B cell (primary cell): ENCODE results near the gene PKP1. TPM values are rescaled to one million over a fixed set of nuclear protein-coding genes. Genes with fewer than 3 reads are reported as not detected.

Experiments used
- ATAC-seq: fragments of 200-7000 bp; cut with Tn5 transposase; one replicate; pipeline ENCODE4 v1.10.0; 2021; ENCODE audit warnings: low read depth, mild to moderate bottlenecking, moderate number of reproducible peaks, moderate library complexity
- CTCF ChIA-PET: fragments of 350-600 bp; sonication (Branson Sonifier 250); formaldehyde crosslinking; loops from one replicate; lab custom pipeline; 2021; ENCODE audit warnings: antibody characterized with exemption, inconsistent platforms; lab: Charles Lee
- POLR2A ChIA-PET: fragments of 350-600 bp; sonication (Branson Sonifier 250); formaldehyde crosslinking; loops from one replicate; lab custom pipeline; 2021; ENCODE audit warnings: antibody characterized with exemption; lab: Charles Lee
- DNase-seq: peaks from one replicate; pipeline ENCODE4 v3.0.0; 2013
- H2AFZ ChIP-seq: 2 replicates; pipeline ENCODE4 v1.6.1; 2012; ENCODE audit warnings: mild to moderate bottlenecking, low read depth, low read length; ENCODE audit not compliant: insufficient read depth, poor library complexity, severe bottlenecking
- H3K27ac ChIP-seq, 2 donors: 1 replicate in 1 of 2; 2 replicates in 1 of 2; pipeline ENCODE4 v1.5.1; 2012 to 2013; ENCODE audit warnings: low read length in 2 of 2, mild to moderate bottlenecking in 2 of 2, moderate library complexity in 1 of 2
- H3K27me3 ChIP-seq, 4 experiments: fragments of 200-600 bp in 1 of 4; sonication (generic) in 1 of 4; replicated peaks in 1 of 4; 1 replicate in 2 of 4; 2 replicates in 2 of 4; pipeline versions ENCODE4 v1.6.1 to v1.7.0; 2013 to 2016; ENCODE audit warnings: low read length in 3 of 4, mild to moderate bottlenecking in 2 of 4, mixed read lengths in 1 of 4, moderate library complexity in 1 of 4; ENCODE audit not compliant: insufficient read depth in 4 of 4, control insufficient read depth in 3 of 4; ENCODE audit errors: control extremely low read depth in 1 of 4
- H3K36me3 ChIP-seq, 2 experiments: replicated peaks in 1 of 2; 1 replicate in 1 of 2; 2 replicates in 1 of 2; pipeline versions ENCODE4 v1.6.1 to v1.7.1; 2013; ENCODE audit warnings: low read length in 1 of 2; ENCODE audit not compliant: insufficient read depth in 2 of 2, control insufficient read depth in 1 of 2; ENCODE audit errors: control extremely low read depth in 1 of 2, extremely low read depth in 1 of 2
- H3K4me1 ChIP-seq, 2 donors: fragments of 200-600 bp in 1 of 2; sonication (generic) in 1 of 2; 1 replicate in 1 of 2; 2 replicates in 1 of 2; pipeline versions ENCODE4 v1.5.1 to v1.6.1; 2013 to 2017; ENCODE audit warnings: low read length in 2 of 2; ENCODE audit not compliant: control insufficient read depth in 2 of 2, insufficient read depth in 2 of 2
- H3K4me2 ChIP-seq: replicated peaks from 2 replicates; pipeline ENCODE3; 2012; ENCODE audit warnings: mild to moderate bottlenecking, low read depth, low read length; ENCODE audit not compliant: poor library complexity, severe bottlenecking
- H3K4me3 ChIP-seq, 5 experiments: fragments of 200-600 bp in 1 of 5; sonication (generic) in 1 of 5; 1 replicate in 3 of 5; 2 replicates in 2 of 5; pipeline versions ENCODE4 v1.5.1 to v1.7.0; 2011 to 2016; ENCODE audit warnings: low read length in 4 of 5, mild to moderate bottlenecking in 4 of 5, low read depth in 2 of 5, control low read depth in 1 of 5, moderate library complexity in 1 of 5; ENCODE audit not compliant: insufficient read depth in 1 of 5; ENCODE audit errors: control extremely low read depth in 1 of 5, extremely low read depth in 1 of 5
- H3K79me2 ChIP-seq: fragments of 200-600 bp; sonication (generic); one replicate; pipeline ENCODE4 v1.6.0; 2016; ENCODE audit warnings: low read length; ENCODE audit not compliant: control insufficient read depth, insufficient read depth
- H3K9ac ChIP-seq: fragments of 200-600 bp; sonication (generic); 2 replicates; pipeline ENCODE4 v1.6.1; 2017; ENCODE audit warnings: mild to moderate bottlenecking, low read length, moderate library complexity
- H3K9me3 ChIP-seq, 3 donors: one replicate each; pipeline versions ENCODE4 v1.6.1 to v1.7.1; 2013; ENCODE audit warnings: low read length in 2 of 3; ENCODE audit not compliant: control insufficient read depth in 2 of 3, insufficient read depth in 1 of 3; ENCODE audit errors: control extremely low read depth in 1 of 3
- H4K20me1 ChIP-seq: 2 replicates; pipeline ENCODE4 v1.6.0; 2012; ENCODE audit warnings: mild to moderate bottlenecking, low read length; ENCODE audit not compliant: insufficient read depth, control insufficient read depth, poor library complexity, severe bottlenecking
- H3K27ac Mint-ChIP-seq: one replicate; pipeline ENCODE4 v1.8.0; 2021; ENCODE audit warnings: mixed read lengths
- H3K27me3 Mint-ChIP-seq: one replicate; pipeline ENCODE4 v1.8.0; 2021; ENCODE audit warnings: mixed read lengths
- H3K4me1 Mint-ChIP-seq: one replicate; pipeline ENCODE4 v1.8.0; 2021; ENCODE audit warnings: mixed read lengths
- H3K4me3 Mint-ChIP-seq: one replicate; pipeline ENCODE4 v1.8.0; 2021; ENCODE audit warnings: mixed read lengths
- H3K9me3 Mint-ChIP-seq: one replicate; pipeline ENCODE4 v1.8.0; 2022; ENCODE audit warnings: mixed read lengths; ENCODE audit not compliant: insufficient read depth
- EZH2 ChIP-seq: IDR thresholded peaks from 2 replicates; pipeline ENCODE4 v1.6.1; 2012; ENCODE audit warnings: borderline replicate concordance, low read depth, mild to moderate bottlenecking, moderate library complexity, low read length; ENCODE audit not compliant: insufficient read depth, poor library complexity, severe bottlenecking
- WGBS: methylation state at CpG from one replicate; pipeline ENCODE4 v1.1.5; 2013; ENCODE audit warnings: missing lambda C conversion rate; ENCODE audit not compliant: insufficient coverage; 5-methylcytosine and 5-hydroxymethylcytosine counted together
- intact Hi-C: fragments of 100-400 bp; cut with micrococcal nuclease; formaldehyde crosslinking; loops from one replicate; pipeline ENCODE4 v1.10.0; 2022
- polyA plus RNA-seq: library from polyadenylated mRNA; depleted of rRNA; stranded (reverse); fragments of >200 nt; gene quantifications from 2 replicates; pipeline ENCODE4 v1.2.3, GENCODE V29; 2012
- total RNA-seq, 2 donors: library from RNA; stranded (reverse); fragments of 120-200 nt in 1 of 2; gene quantifications; 1 replicate in 1 of 2; 2 replicates in 1 of 2; pipeline versions ENCODE4 v1.2.3 to v1.2.4, GENCODE V29; 2013 to 2022
- TF ChIP-seq, protein P1 (sequence below): fragments of 200-600 bp; IDR thresholded peaks from one replicate; pipeline ENCODE4 v1.8.0; 2022; ENCODE audit warnings: antibody characterized with exemption, mild to moderate bottlenecking

PKP1 gene
- total and polyA plus RNA-seq, 2 donors (not counting 1 experiment from before 2014, with no cell fraction given): not detected

DNA sequence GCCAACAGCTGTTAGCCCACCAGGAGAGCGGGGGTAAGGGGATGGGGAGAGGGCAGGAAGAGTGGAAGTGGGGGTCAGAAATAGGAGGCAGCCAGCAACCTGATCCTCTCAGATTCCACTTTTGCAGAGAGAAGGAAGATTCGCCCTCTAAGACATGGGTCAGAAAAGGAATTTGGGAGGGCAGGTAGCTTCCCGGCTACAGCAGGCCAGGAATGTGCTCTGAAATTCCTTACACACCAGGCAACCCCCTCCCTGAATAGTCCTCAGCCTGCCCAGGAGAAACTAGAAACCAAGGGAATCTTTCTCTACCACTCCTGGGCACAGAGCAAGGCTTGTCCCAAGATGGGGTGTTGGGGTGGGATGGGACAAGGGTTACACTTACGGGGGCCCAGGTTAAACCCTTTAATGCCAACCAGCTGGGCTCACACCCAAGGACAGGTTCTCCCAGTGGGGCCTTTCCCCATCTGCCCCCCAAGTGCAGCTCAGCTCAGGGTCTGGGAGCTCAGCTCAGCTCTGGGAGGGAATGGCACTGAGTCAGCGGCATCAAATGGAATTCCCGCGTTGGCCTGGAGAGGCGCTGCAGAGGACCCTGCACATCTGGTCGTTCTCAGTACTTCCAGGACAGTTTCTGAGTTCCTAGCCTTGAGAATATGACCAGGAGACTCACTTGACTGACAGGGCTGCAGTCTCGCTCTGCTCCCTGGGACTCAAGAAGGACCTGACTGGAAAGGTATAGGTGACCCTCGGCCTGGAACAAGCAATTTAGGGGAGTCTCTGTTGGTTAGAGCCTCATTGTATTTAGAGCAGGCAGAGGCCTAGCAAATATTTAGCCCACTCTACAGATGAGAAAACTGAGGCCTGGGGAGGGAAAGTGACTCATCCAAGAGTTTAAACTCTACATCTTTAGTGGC is 93.4 kb downstream of the PKP1 start:
- Mint-ChIP-seq H3K27me3 (peaks cover 30% of the 10 kb centered on the region), H3K27ac (no peak overlapping the region), H3K4me3 (no peak overlapping the region), H3K4me1 (no peaks in the 10 kb centered on the region), H3K9me3 (no peaks in the 10 kb centered on the region)
- no peak overlapping the region for H3K27ac ChIP-seq
- no peaks in the 10 kb centered on the region for H3K9me3 ChIP-seq
- TF ChIP-seq, protein P1, sequence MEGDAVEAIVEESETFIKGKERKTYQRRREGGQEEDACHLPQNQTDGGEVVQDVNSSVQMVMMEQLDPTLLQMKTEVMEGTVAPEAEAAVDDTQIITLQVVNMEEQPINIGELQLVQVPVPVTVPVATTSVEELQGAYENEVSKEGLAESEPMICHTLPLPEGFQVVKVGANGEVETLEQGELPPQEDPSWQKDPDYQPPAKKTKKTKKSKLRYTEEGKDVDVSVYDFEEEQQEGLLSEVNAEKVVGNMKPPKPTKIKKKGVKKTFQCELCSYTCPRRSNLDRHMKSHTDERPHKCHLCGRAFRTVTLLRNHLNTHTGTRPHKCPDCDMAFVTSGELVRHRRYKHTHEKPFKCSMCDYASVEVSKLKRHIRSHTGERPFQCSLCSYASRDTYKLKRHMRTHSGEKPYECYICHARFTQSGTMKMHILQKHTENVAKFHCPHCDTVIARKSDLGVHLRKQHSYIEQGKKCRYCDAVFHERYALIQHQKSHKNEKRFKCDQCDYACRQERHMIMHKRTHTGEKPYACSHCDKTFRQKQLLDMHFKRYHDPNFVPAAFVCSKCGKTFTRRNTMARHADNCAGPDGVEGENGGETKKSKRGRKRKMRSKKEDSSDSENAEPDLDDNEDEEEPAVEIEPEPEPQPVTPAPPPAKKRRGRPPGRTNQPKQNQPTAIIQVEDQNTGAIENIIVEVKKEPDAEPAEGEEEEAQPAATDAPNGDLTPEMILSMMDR: no peak
- no peak for TF ChIP-seq EZH2
- H3K36me3 ChIP-seq: no peaks in the 10 kb centered on the region
- ChIA-PET POLR2A (no interaction called here), CTCF (no interaction called here)
- H3K4me3 ChIP-seq: no peak overlapping the region
- H3K27me3 ChIP-seq: peaks cover 0 to 2% (median 0%) of the 10 kb centered on the region in 4 experiments
- no peak overlapping the region for H2AFZ ChIP-seq
- intact Hi-C loops: no loop called here
- no peaks in the 10 kb centered on the region for H3K4me1 ChIP-seq
- WGBS: 25% methylated on average over 6 of the region's 11 CpGs
- no peak overlapping the region for H3K4me2 ChIP-seq
- DNase-seq (no peak), ATAC-seq (no peak)
- H3K79me2 ChIP-seq: no peaks in the 10 kb centered on the region
- no peaks in the 10 kb centered on the region for H4K20me1 ChIP-seq
- no peak overlapping the region for H3K9ac ChIP-seq

DNA sequence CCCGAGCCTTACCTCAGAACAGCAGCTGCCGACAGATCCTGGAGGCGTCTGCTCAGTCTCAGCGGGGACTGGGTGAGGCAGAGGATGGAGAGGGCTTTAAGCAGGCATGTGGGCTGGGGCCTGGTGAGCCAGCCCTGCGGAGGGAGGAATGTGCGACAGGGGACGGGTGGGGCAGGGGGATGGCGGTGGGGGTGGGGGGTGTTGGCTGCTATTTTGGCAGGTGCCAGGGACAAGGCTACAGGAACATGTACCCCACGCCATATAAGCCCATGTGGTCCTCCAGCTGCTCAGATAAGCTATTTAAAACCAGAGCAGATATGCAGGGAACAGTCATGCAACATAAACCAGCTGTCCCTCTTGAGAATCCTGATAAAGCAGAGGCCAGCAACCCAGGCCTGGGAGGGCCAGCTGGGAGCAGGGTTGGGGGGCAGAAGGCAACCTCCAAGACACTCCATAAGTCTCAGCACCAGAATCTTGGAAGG is 94.3 kb downstream of the PKP1 start, which contains the start of gene TNNT2:
Gene TNNT2 (minus strand): TSS at position 70 of the 482 bp plus-strand sequence. CDS start 4,426 bp downstream, outside the sequence.
- H3K4me2 ChIP-seq: no peak within 1 kb of the TSS
- ATAC-seq (no peak), DNase-seq (no peak)
- POLR2A ChIA-PET: no interaction called here
- TF ChIP-seq, protein P1: no peak
- no peak for TF ChIP-seq EZH2
- H3K4me3 ChIP-seq: no peak within 1 kb of the TSS
- no peak within 1 kb of the TSS for H3K9ac ChIP-seq
- no peaks in the 10 kb centered on the region for H3K79me2 ChIP-seq
- Mint-ChIP-seq H3K27me3 (peaks cover 25% of the 10 kb centered on the region), H3K4me3 (no peak within 1 kb of the TSS), H3K9me3 (no peaks in the 10 kb centered on the region), H3K4me1 (no peaks in the 10 kb centered on the region), H3K27ac (no peak within 1 kb of the TSS)
- 82% methylated on average over 4 of the region's 9 CpGs for WGBS
- H2AFZ ChIP-seq: no peak within 1 kb of the TSS
- peaks cover 0 to 2% (median 0%) of the 10 kb centered on the region in 4 experiments for H3K27me3 ChIP-seq
- intact Hi-C loops: no loop called here
- no peaks in the 10 kb centered on the region for H3K4me1 ChIP-seq
- H3K36me3 ChIP-seq: no peaks in the 10 kb centered on the region
- no peaks in the 10 kb centered on the region for H4K20me1 ChIP-seq
- no peaks in the 10 kb centered on the region for H3K9me3 ChIP-seq
- CTCF ChIA-PET: no interaction called here
- no peak within 1 kb of the TSS for H3K27ac ChIP-seq
